Colonic mucosa (tissue), 4 donors: ENCODE data around the gene MFN2. TPM values are rescaled to one million over a fixed set of nuclear protein-coding genes. Genes with fewer than 3 reads are reported as not detected.
"Not testable (repeated sequence)": the region's sequence is repeated elsewhere in the genome, so short reads cannot be mapped to it uniquely, and the experiment has no call there.

Experiments used
- DNase-seq: peaks from one replicate; pipeline ENCODE4 v3.0.0-alpha.2; 2020
- H3K27ac ChIP-seq: fragments of 200-600 bp; one replicate; pipeline ENCODE4 v1.8.0; 2021
- H3K27me3 ChIP-seq: fragments of 200-600 bp; one replicate; pipeline ENCODE4 v1.8.0; 2021
- H3K36me3 ChIP-seq: fragments of 200-600 bp; one replicate; pipeline ENCODE4 v1.8.0; 2021
- H3K4me1 ChIP-seq: fragments of 200-600 bp; one replicate; pipeline ENCODE4 v1.8.0; 2021; ENCODE audit warnings: mild to moderate bottlenecking
- H3K4me3 ChIP-seq: fragments of 200-600 bp; one replicate; pipeline ENCODE4 v1.8.0; 2021
- H3K9ac ChIP-seq, 2 donors: one replicate each; pipeline ENCODE4 v1.7.0; 2013; ENCODE audit warnings: control low read depth in 2 of 2, low read depth in 2 of 2, low read length in 2 of 2
- H3K9me3 ChIP-seq: fragments of 200-600 bp; one replicate; pipeline ENCODE4 v1.8.0; 2021
- CTCF ChIP-seq: fragments of 200-600 bp; IDR thresholded peaks from one replicate; pipeline ENCODE4 v1.8.0; 2022; ENCODE audit warnings: antibody characterized with exemption, mild to moderate bottlenecking
- intact Hi-C: fragments of 100-400 bp; cut with DNase I; formaldehyde crosslinking; loops from one replicate; pipeline ENCODE4 v1.14.1; 2022
- total RNA-seq, 2 donors: library from RNA; stranded (reverse); fragmentation: NEBNext Ultra II Directional in 1 of 2; extraction: Animal tissue kit (Norgen Biotek cat#: 25700) in 1 of 2; gene quantifications; one replicate each; pipeline ENCODE4 v1.2.1, GENCODE V29; 2021
- donor health status: healthy.
- donor health status: DM: no; HTN: no; CAD: no.
- donor health status: DM: no; HTN: no; CAD: no.

MFN2 gene
- total RNA-seq, 2 donors from 2014 or later = 102 to 110 TPM

GRCh38 chr1:11938722-11939526 is 41.3 kb upstream of the MFN2 start:
- Histone ChIP-seq H3K9ac (no peak overlapping the region), H3K36me3 (no peaks in the 10 kb centered on the region), H3K27ac (no peak overlapping the region), H3K27me3 (no peaks in the 10 kb centered on the region), H3K4me1 (peaks cover 17% of the 10 kb centered on the region), H3K9me3 (no peaks in the 10 kb centered on the region), H3K4me3 (no peak overlapping the region)
- intact Hi-C loops = no loop called here
- no peak for DNase-seq
- TF ChIP-seq CTCF = no peak

GRCh38 chr1:11939794-11940193 is 40.5 kb upstream of the MFN2 start:
- peaks cover 15% of the 10 kb centered on the region for H3K4me1 ChIP-seq
- H3K27ac ChIP-seq, H3K36me3 ChIP-seq, H3K4me3 ChIP-seq, H3K27me3 ChIP-seq, intact Hi-C loops, DNase-seq, H3K9ac ChIP-seq, H3K9me3 ChIP-seq: not testable (repeated sequence)

- DNase-seq = peak; percentile 42
- Histone ChIP-seq H3K27ac (no peak overlapping the region), H3K36me3 (no peaks in the 10 kb centered on the region), H3K4me1 (peaks cover 12% of the 10 kb centered on the region), H3K4me3 (no peak overlapping the region), H3K27me3 (no peaks in the 10 kb centered on the region), H3K9ac (no peak overlapping the region), H3K9me3 (no peaks in the 10 kb centered on the region)
- intact Hi-C loops = no loop called here
- TF ChIP-seq CTCF = no peak
Observed at GRCh38 chr1:11940260-11940921, 39.9 kb upstream of the MFN2 start.

- Histone ChIP-seq H3K4me3 (no peak overlapping the region), H3K36me3 (no peaks in the 10 kb centered on the region), H3K27me3 (no peaks in the 10 kb centered on the region), H3K9me3 (no peaks in the 10 kb centered on the region), H3K27ac (no peak overlapping the region), H3K4me1 (peaks cover 8% of the 10 kb centered on the region), H3K9ac (no peak overlapping the region)
- TF ChIP-seq CTCF = no peak
- intact Hi-C loops = no loop called here
- DNase-seq = no peak
Observed at GRCh38 chr1:11942280-11942679, 38.0 kb upstream of the MFN2 start.

- Histone ChIP-seq H3K36me3 (no peaks in the 10 kb centered on the region), H3K27me3 (no peaks in the 10 kb centered on the region), H3K4me1 (peaks cover 8% of the 10 kb centered on the region), H3K4me3 (no peak overlapping the region), H3K27ac (no peak overlapping the region), H3K9me3 (no peaks in the 10 kb centered on the region), H3K9ac (no peak overlapping the region)
- intact Hi-C loops = no loop called here
- no peak for TF ChIP-seq CTCF
- no peak for DNase-seq
Observed at GRCh38 chr1:11943619-11944018, 36.6 kb upstream of the MFN2 start.

- Histone ChIP-seq H3K27me3 (no peaks in the 10 kb centered on the region), H3K27ac (no peak overlapping the region), H3K9ac (no peak overlapping the region), H3K9me3 (no peaks in the 10 kb centered on the region), H3K4me1 (peaks cover 8% of the 10 kb centered on the region), H3K36me3 (no peaks in the 10 kb centered on the region), H3K4me3 (no peak overlapping the region)
- no peak for DNase-seq
- no peak for TF ChIP-seq CTCF
- intact Hi-C loops = no loop called here
Observed at GRCh38 chr1:11944358-11944931, 35.8 kb upstream of the MFN2 start.
